ENCODE results near the gene F2. TPM values are rescaled to one million over a fixed set of nuclear protein-coding genes. Genes with fewer than 3 reads are reported as not detected.
"Not testable (repeated sequence)": the region's sequence is repeated elsewhere in the genome, so short reads cannot be mapped to it uniquely, and the experiment has no call there.

F2 gene
- total RNA-seq, 1 donor from 2014 or later, result 0.19 TPM

DNA sequence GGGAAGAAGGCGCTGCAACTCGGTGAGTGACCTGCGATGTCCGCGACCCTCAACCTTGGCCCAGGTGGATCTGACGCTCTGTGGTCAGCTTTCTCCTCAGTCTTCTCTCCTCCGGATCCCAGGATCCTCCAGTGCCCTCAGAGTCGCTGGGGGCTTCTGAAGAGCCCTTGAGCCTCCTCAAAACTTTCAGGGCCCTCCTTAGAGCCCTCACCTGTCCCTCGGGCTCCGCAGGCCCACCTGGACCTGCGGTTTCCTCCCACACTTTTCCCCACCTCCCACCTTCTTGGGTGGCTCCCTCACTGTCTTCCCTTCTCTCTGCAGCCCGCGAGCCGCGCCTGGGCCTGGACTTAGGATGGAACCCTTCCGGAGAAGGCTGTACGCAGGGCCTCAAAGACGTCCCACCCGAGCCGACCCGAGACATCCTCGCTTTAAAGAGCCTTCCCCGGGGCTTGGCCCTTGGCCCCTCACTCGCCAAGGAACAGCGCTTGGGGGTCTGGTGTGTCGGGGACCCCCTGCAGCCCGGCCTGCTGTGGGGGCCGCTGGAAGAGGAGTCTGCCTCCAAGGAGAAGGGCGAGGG lies 17.8 kb upstream of the F2 start:
- peaks cover 14% of the 10 kb centered on the region for H3K36me3 Mint-ChIP-seq (ENCODE audit: unreplicated experiment)
- no peaks in the 10 kb centered on the region for H3K27me3 Mint-ChIP-seq (ENCODE audit: unreplicated experiment)
- TF ChIP-seq, protein P1, sequence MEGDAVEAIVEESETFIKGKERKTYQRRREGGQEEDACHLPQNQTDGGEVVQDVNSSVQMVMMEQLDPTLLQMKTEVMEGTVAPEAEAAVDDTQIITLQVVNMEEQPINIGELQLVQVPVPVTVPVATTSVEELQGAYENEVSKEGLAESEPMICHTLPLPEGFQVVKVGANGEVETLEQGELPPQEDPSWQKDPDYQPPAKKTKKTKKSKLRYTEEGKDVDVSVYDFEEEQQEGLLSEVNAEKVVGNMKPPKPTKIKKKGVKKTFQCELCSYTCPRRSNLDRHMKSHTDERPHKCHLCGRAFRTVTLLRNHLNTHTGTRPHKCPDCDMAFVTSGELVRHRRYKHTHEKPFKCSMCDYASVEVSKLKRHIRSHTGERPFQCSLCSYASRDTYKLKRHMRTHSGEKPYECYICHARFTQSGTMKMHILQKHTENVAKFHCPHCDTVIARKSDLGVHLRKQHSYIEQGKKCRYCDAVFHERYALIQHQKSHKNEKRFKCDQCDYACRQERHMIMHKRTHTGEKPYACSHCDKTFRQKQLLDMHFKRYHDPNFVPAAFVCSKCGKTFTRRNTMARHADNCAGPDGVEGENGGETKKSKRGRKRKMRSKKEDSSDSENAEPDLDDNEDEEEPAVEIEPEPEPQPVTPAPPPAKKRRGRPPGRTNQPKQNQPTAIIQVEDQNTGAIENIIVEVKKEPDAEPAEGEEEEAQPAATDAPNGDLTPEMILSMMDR (IDR thresholded peaks at IDR 0.05), result no peak
- no peaks in the 10 kb centered on the region for H3K9me3 Mint-ChIP-seq (ENCODE audit: unreplicated experiment)
- peaks cover 53% of the 10 kb centered on the region for H3K4me1 Mint-ChIP-seq (ENCODE audit: unreplicated experiment)
- peak overlapping the region; percentile 99 for H3K27ac Mint-ChIP-seq (ENCODE audit: unreplicated experiment)
- peak overlapping the region; percentile 94 for H3K4me3 Mint-ChIP-seq (ENCODE audit: unreplicated experiment)
- DNase-seq (ENCODE audit: extremely low spot score, unreplicated experiment), result no peak

DNA sequence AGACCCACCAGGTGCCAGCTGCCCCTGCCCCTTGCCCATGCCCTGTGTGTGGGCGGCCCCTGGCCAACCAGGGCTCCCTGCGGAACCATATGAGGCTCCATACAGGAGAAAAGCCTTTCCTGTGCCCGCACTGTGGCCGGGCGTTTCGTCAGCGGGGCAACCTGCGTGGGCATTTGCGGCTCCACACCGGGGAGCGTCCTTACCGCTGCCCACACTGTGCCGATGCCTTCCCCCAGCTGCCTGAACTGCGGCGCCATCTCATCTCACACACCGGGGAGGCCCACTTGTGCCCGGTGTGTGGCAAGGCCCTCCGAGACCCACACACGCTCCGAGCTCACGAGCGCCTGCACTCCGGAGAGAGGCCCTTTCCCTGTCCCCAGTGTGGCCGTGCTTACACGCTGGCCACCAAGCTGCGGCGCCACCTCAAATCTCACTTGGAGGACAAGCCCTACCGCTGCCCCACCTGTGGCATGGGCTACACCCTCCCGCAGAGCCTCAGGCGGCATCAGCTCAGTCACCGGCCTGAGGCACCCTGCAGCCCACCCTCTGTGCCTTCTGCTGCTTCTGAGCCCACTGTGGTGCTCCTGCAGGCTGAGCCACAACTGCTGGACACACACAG lies 13.8 kb upstream of the F2 start:
- no peaks in the 10 kb centered on the region for H3K27me3 Mint-ChIP-seq (ENCODE audit: unreplicated experiment)
- H3K27ac Mint-ChIP-seq (ENCODE audit: unreplicated experiment), result no peak overlapping the region
- TF ChIP-seq, protein P1 (IDR thresholded peaks at IDR 0.05), result no peak
- H3K36me3 Mint-ChIP-seq (ENCODE audit: unreplicated experiment), result peaks cover 19% of the 10 kb centered on the region
- DNase-seq (ENCODE audit: extremely low spot score, unreplicated experiment), result no peak
- H3K9me3 Mint-ChIP-seq (ENCODE audit: unreplicated experiment), result no peaks in the 10 kb centered on the region
- H3K4me3 Mint-ChIP-seq (ENCODE audit: unreplicated experiment), result no peak overlapping the region
- H3K4me1 Mint-ChIP-seq (ENCODE audit: unreplicated experiment), result peaks cover 18% of the 10 kb centered on the region

DNA sequence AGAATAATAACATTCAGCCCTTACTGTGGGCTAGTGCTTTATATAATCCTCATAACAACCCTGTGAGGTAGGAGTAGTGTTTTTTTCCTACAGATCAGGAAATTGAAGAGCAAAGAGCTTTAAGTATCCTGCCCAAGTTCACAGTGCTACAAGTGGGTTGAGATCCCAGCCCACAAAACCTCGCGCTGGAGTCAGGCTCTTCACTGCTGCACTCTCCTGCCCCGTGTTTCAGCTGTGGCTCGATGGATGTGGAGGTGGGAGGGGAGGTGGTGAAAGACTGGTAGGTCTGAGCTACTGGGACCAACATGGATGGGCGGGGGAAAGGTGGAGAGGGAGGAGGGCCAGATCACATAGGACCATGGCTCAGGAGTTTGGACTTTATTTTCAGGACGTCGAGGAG lies 12.1 kb upstream of the F2 start:
- H3K4me3 Mint-ChIP-seq (ENCODE audit: unreplicated experiment), result no peak overlapping the region
- no peaks in the 10 kb centered on the region for H3K9me3 Mint-ChIP-seq (ENCODE audit: unreplicated experiment)
- H3K27ac Mint-ChIP-seq (ENCODE audit: unreplicated experiment), result no peak overlapping the region
- peaks cover 19% of the 10 kb centered on the region for H3K36me3 Mint-ChIP-seq (ENCODE audit: unreplicated experiment)
- no peak for DNase-seq (ENCODE audit: extremely low spot score, unreplicated experiment)
- TF ChIP-seq, protein P1 (IDR thresholded peaks at IDR 0.05), result no peak
- H3K4me1 Mint-ChIP-seq (ENCODE audit: unreplicated experiment), result peaks cover 17% of the 10 kb centered on the region
- H3K27me3 Mint-ChIP-seq (ENCODE audit: unreplicated experiment), result no peaks in the 10 kb centered on the region

DNA sequence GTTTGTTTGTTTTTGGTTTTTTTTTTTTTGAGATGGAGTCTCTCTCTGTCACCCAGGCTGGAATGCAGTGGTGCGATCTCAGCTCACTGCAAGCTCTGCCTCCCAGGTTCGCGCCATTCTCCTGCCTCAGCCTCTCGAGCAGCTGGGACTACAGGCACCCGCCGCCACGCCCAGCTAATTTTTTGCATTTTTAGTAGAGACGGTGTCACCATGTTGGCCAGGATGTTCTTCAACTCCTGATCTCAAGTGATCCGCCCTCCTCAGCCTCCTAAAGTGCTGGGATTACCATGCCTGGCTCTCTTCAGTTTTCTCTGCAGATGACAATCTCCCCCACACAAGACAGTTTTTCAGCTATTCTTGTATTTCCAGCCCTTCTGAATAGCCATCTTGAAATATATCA lies 9.7 kb upstream of the F2 start:
- Mint-ChIP-seq H3K4me1 (ENCODE audit: unreplicated experiment) (peaks cover 13% of the 10 kb centered on the region), H3K27ac (ENCODE audit: unreplicated experiment) (peak overlapping the region; percentile 7)
- H3K36me3 Mint-ChIP-seq (ENCODE audit: unreplicated experiment); H3K27me3 Mint-ChIP-seq (ENCODE audit: unreplicated experiment); H3K4me3 Mint-ChIP-seq (ENCODE audit: unreplicated experiment); DNase-seq (ENCODE audit: extremely low spot score, unreplicated experiment); H3K9me3 Mint-ChIP-seq (ENCODE audit: unreplicated experiment): not testable (repeated sequence)

DNA sequence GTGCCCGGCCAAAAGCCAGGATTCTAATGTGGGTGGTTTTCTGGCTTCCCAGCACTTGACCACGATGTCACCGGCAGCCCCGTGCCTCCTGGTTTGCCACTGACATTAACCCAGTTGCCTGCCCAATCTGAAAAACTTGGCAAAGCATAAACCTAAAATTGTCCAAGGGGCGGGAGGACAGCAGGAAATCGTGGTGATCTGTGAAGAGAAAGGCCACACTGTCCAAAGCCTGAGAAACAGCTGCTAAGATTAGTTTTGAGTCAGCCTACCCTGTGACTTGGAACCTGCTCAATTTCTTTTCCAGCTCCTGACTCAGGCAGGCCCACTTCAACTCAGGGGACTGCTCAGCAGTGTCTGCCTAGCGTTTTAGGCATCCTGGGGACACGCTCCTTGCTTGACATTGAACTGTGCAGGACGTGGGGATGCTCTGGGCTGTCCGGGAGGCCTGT lies 8.2 kb upstream of the F2 start:
- Mint-ChIP-seq H3K4me3 (ENCODE audit: unreplicated experiment) (no peak overlapping the region), H3K9me3 (ENCODE audit: unreplicated experiment) (no peaks in the 10 kb centered on the region), H3K27me3 (ENCODE audit: unreplicated experiment) (no peaks in the 10 kb centered on the region), H3K27ac (ENCODE audit: unreplicated experiment) (peak overlapping the region; percentile 92), H3K4me1 (ENCODE audit: unreplicated experiment) (peaks cover 24% of the 10 kb centered on the region), H3K36me3 (ENCODE audit: unreplicated experiment) (peaks cover 7% of the 10 kb centered on the region)
- no peak for DNase-seq (ENCODE audit: extremely low spot score, unreplicated experiment)
- TF ChIP-seq, protein P1 (IDR thresholded peaks at IDR 0.05), result no peak

Data from osteocyte (in vitro differentiated cells).